NCI-H2196 (cell line): ENCODE measurements around the gene AMDHD2.
A peak's percentile ranks its signal among the peaks of the same experiment; 100 is the strongest.
"Not testable (repeated sequence)": the region's sequence is repeated elsewhere in the genome, so short reads cannot be mapped to it uniquely, and the experiment has no call there.

Experiments
- DNase-seq: peaks from one replicate; lab custom pipeline; 2025; ENCODE audit not compliant: unreplicated experiment; lab: John Stamatoyannopoulos, UW

AMDHD2 gene

DNA sequence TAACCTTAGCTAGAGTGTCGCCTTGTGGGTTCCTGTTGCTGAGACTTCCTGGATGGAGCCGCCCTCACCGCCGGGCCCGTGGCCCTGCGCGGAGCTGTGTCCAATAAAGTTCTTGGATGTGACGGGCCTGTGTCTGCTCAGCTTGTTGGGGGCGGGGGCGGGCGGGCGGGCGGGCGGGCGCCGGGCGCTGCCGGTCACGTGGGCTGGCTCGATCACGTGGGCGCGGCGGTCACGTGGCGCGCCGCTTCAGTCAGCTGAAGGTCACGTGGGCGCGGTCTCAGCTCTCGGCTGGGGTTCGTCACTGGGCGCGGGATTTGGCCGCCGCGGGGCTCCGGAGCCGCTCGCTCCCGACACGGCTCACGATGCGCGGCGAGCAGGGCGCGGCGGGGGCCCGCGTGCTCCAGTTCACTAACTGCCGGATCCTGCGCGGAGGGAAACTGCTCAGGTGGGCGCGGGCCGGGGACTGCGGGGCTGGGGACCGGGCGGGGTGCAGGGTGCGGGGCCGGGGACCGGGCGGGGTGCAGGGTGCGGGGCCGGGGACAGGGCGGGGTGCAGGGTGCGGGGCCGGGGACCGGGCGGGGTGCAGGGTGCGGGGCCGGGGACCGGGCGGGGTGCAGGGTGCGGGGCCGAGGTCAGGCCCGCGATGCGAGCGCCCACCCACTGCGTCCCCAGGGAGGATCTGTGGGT, at the start of gene AMDHD2:
AMDHD2 (plus strand) TSS at position 275 of the 687 bp plus-strand sequence; CDS start at position 363, 88 bp downstream.
- DNase-seq: peak; percentile 94

DNA sequence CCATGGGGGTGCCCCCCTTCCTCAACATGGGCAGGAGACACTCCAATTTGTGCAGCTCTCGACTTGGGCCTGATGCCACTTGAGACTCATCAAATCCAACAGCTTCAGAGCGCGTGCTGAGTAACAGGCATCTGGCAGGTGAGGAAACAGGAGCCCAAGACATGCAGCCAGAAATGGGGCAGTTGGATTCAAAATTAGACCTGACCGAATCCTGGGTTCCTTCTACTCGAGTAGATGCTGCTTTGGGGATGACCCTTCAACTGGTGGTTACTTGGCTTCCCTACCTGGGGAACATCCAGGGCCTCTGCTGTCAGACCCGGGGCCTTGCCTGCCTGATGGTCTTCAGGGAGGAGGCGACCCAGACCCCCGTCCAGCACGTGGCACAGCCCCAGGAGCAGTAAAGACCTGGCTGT, 49.6 kb upstream of the AMDHD2 start:
- peak; percentile 33 for DNase-seq

DNA sequence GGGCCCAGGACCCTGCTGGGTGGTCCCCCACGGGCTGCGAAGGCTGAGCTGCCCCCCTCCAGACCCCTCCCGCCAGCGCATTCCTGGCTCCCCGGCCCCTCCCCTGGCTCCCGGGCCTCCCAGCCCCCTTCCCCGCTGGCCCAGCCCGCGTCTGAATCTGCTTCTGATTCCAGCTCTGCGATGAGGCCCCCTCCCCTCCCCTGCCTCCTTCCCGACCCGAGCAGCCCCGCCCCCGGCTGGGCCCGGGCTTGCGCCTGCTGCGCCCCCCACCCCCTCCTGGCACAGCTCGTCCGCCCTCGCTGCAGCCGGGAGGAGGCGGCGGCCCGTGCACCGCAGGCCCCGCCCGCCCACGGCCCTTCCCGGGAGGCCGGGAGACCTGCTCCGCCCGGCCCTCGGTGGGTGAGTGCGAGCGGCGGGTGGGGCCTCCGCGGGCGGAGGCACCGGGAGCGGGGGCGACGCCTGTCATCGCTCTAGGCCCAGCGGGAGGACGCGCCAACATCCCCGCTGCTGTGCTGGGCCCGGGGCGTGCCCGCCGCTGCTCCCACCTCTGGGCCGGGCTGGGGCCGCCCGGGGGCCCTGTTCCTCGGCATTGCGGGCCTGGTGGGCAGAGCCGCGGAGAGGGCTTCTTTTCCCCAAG, 49.0 kb upstream of the AMDHD2 start, which contains the start of gene NTN3:
NTN3 (plus strand) TSS at position 282 of the 637 bp plus-strand sequence. CDS start 405 bp downstream, outside the sequence.
- no peak for DNase-seq

GRCh38 chr16:2471653-2472487, 48.3 kb upstream of the AMDHD2 start:
- no peak for DNase-seq

DNA sequence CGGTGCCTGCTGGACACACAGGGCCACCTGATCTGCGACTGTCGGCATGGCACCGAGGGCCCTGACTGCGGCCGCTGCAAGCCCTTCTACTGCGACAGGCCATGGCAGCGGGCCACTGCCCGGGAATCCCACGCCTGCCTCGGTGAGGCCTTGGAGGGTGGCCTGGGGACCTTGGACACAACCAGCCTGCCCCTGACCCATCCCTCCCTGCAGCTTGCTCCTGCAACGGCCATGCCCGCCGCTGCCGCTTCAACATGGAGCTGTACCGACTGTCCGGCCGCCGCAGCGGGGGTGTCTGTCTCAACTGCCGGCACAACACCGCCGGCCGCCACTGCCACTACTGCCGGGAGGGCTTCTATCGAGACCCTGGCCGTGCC, 47.7 kb upstream of the AMDHD2 start:
- no peak for DNase-seq

- no peak for DNase-seq
Observed at GRCh38 chr16:2472885-2473445, 47.2 kb upstream of the AMDHD2 start.

- peak; percentile 34 for DNase-seq
Observed at GRCh38 chr16:2473446-2473926, 46.7 kb upstream of the AMDHD2 start.

GRCh38 chr16:2473999-2474876, 45.9 kb upstream of the AMDHD2 start:
- peak; percentile 51 for DNase-seq

DNA sequence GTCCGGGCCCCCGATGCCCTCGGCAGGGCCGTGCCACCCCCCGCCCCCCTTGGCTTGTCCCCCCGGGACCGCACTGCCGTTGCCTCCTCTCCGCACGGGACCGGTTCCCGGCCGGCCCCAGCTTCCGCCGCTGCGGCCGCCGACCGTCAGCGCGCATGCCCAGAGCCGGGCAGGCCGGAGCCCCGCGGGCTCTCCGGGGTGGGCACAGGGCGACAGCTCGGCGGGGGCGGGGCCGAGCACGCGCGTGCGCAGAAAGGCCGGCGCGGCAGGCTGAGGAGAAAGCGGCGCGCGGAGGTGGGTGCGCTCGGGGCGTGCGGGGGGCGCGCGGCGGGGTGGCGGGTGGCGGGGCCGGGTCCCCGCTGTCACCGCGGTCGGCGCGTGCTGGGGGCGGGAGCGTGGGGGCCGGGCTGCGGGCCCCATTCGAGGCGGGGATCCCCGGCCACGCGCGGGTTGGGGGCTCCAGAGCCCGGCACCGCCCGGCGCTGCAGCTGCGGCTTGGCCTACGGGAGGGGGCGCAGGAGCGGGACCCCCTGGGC, 45.2 kb upstream of the AMDHD2 start, which contains the start of gene TBC1D24:
TBC1D24 (plus strand) TSS at position 251 of the 536 bp plus-strand sequence. CDS start 21,022 bp downstream, outside the sequence.
- peak; percentile 89 for DNase-seq

DNA sequence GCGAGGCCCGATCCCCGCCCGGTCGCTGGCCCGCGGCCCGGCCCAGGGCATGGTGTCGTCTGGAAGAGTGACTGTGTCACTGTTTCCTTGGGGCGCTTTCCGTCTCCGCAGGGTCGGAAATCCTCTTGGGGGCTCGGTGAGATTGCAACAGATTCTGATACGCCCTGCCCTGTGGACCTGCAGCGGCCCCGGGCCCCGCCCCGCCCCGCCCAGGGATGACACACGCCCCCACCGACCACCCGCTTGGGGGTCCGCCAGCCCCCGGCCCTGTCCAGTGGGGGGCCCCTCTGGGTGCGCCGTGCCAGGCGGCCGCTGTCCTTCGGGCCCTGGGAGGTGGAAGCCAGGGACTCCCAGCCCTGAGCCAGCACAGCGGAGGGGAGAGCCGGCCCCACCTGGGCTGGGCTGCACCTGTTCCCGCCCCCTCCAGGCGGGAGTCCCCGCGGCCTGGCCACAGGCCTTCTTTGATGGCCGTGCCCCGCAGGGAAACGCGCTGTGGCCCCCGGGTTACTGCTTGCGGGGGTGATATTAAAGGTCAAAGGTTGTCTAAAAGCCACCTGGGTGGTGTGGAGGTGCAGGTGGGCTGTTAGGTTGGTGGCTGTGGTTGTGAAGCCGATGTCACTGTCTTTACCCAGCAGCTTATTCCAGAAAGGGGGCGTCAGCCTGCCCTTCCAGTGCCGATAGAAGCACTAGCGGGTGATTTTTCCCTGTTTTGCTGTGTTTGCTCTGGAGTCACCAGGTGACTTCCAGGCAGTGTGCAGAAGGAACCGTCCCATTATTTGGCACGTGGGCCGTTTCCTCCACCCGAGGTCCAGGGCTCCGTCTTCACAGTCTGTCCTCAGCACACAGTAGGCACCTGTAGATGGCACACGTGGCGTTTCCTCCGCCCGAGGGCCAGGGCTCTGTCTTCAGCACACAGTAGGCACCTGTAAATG, 44.5 kb upstream of the AMDHD2 start:
- DNase-seq: peak; percentile 21

DNA sequence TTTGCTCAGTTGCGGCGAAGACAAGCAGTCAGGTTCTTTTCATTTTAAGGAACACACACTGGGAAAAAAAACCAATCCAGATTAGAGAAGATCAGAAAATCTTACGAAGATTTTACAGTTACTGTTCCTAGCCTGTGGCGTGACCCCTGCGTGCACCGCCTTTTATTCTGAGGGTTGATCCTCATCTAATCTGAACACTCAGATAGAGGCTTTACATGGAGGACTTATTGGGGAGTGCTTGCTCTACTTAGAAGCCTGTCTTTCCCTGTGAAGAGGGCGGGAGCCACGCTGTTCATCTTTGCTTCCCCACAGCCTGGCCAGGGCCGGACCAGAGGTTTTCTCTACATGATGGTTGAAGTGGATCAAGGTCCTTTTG, 43.8 kb upstream of the AMDHD2 start:
- no peak for DNase-seq

DNA sequence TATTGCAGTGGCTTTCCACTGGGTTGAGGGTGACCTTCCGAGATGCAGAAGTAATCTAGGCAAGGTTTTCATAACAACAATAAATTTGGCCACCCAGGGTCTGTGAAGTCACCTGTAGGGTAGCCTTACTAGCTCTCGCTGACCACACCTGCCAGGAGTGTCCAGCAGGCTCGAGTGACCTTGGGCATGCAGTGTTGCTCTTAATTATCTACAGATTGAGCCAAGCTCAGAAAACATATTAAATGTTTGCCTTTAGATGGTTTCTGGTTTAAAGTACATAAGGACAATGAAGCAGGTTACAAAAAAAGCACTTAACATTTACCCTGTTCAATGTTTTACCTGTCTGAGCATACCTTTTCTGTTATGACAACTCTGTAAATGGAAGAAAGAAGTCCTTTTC, 43.4 kb upstream of the AMDHD2 start:
- DNase-seq: no peak

GRCh38 chr16:2477327-2477726, 42.8 kb upstream of the AMDHD2 start:
- DNase-seq: no peak

DNA sequence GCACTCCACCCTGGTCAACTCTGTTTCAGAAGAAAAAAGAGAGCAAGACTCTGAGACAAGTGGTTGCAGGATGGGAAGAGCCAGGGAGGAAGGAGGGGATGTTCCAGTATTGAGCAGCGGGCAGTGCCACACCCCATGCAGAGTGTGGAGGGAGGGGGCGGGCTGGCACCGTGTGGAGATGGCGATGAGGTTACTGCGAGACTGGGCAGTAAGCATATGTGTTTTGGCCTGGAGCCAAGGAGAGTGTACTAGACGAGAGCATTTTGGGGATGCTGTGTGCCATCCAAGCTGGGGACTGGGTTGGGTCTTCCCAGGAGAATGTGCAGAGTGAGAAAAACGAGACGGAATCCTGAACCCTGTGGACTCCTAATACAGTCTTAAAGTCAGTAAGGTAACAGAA, 41.9 kb upstream of the AMDHD2 start:
- DNase-seq: no peak

GRCh38 chr16:2479996-2480395, 40.2 kb upstream of the AMDHD2 start:
- DNase-seq: not testable (repeated sequence)

DNA sequence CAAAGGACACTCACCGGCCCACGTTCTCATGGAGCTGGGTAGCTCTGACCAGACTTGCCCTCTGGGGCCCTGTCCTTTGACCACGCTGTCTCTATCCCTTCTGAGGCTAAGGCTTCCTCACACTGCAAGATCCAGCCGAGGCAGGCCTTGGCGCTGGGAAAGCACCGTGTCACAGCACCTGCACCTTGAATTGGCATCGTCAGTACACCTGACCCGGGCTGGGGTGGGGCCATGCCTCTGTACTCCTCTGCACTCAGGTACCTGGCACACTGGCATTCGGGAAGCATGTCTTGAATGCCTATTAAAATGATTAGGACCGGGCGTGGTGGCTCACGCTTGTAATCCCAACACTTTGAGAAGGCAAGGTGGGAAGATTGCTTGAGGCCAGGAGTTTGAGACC, 39.2 kb upstream of the AMDHD2 start:
- peak; percentile 21 for DNase-seq

DNA sequence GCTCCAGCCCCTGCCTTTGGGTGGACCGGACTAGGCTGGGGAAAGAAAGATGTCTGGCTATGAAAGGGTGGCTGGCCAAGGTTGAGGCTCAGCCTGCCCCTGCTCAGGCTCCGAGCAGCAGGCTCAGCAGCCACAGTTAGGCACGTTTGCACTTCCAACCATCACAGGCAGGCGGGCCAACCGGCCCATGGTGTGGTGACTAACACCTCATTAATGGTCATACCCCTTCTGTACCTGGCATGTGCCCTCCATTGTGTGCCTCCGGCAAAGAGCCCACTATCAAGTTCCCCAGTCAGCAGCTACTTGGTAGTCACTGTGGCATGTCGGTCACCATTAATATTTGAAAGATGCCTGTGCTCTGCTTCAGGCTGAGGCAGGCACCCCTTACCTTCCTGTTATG, 38.5 kb upstream of the AMDHD2 start:
- DNase-seq: no peak

GRCh38 chr16:2482249-2482648, 37.9 kb upstream of the AMDHD2 start:
- DNase-seq: no peak
